GM10248 (cell line): ENCODE measurements around the gene MAP2.
A peak's percentile ranks its signal among the peaks of the same experiment; 100 is the strongest.

Source experiments
- CTCF ChIA-PET: fragments of 300-600 bp; sonication (Branson Sonifier 250); formaldehyde crosslinking; extraction: SDS; loops from one replicate; lab custom pipeline; 2021; ENCODE audit warnings: antibody characterized with exemption; lab: Yijun Ruan, JAX
- POLR2A ChIA-PET: fragments of 350-650 bp; sonication (Branson Sonifier 250); formaldehyde crosslinking; extraction: SDS; loops from one replicate; lab custom pipeline; 2020; ENCODE audit warnings: antibody characterized with exemption; lab: Yijun Ruan, JAX
- DNase-seq: peaks from one replicate; pipeline ENCODE4 v3.0.0; 2012; ENCODE audit errors: extremely low spot score
- CTCF ChIP-seq: IDR thresholded peaks from 2 replicates; pipeline ENCODE4 v1.5.1; 2012; ENCODE audit warnings: mild to moderate bottlenecking, low read depth; ENCODE audit errors: extremely low read depth, missing control alignments, control extremely low read depth

Gene MAP2

DNA sequence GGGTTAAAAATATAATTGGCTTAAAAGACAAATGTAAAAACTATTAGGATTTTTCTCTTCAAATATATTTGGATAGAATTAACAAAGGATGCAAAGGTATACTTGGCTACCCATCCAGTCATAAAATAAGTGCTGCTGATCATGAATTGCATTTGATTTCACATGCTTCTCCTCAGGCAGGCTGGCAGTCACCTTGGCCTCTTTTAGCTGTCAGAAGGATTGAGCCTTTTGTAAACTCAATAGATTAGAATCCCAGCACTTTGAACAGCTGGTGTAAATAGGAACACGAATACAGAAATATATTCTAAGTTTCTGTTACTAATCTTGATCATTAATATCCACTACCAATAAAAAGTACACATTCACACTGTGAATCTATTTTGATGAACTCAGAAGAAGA is 178.4 kb downstream of the MAP2 start:
- ChIA-PET POLR2A (no interaction called here), CTCF (interaction anchor here (1.0 to 1.5 kb wide), 4 partner anchors 14 to 178 kb away, joined by 3 to 5 read pairs (median 3); no protein-coding TSS in a partner anchor)
- DNase-seq, result no peak
- no peak for TF ChIP-seq CTCF

DNA sequence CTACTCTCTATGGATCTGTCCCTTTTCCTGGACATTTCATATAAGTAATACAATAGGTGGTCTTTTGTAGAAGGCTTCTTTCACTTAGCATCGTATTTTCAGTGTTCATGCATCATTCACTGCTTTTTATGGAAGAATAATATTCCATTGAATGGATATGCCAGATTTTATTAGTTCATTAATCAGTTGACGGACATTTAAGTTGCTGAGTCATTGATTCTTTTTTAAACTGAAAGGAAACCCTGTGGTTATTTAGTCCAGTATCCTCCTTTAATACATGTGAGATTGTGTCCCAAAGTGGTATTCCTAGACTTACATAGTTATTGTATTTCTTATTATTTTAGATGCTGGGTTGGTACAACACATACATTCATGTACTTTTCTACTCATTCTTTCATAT is 185.7 kb downstream of the MAP2 start:
- no peak for DNase-seq
- ChIA-PET CTCF (interaction anchor here (1.0 kb wide), 1 partner anchor 11 kb away, joined by 3 read pairs; no protein-coding TSS in a partner anchor), POLR2A (no interaction called here)

DNA sequence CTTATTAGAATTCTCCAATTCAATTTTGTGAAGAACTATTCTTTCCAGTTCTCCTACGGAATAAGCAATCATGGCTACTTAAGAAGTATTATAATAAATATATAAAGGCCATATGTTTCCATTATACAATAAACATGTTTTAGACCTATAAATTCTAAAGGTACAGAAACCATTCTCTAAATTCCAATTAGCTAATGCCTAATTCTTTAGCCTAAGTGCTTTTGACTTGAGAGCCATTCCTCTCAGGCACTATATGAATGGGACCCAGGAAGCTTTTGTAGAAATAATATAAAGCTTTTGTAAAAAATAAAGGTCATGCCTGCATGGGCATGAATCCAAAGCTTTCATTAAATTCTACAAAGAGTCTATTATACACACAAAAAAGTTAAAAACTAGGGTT is 186.8 kb downstream of the MAP2 start:
- TF ChIP-seq CTCF, result no peak
- POLR2A ChIA-PET, result no interaction called here
- DNase-seq, result no peak
- CTCF ChIA-PET, result interaction anchor here (1.3 to 2.2 kb wide), 4 partner anchors 7 to 14 kb away, joined by 3 to 8 read pairs (median 7); no protein-coding TSS in a partner anchor

More for the DNA sequence above, 185.7 kb downstream of the MAP2 start:
- TF ChIP-seq CTCF, result no peak

- DNase-seq, result no peak
- ChIA-PET POLR2A (no interaction called here), CTCF (interaction anchor here (0.6 to 3.2 kb wide), 5 partner anchors 11 to 280 kb away, joined by 3 to 9 read pairs (median 4); no protein-coding TSS in a partner anchor)
- no peak for TF ChIP-seq CTCF
Measured at GRCh38 chr2:209613649-209614305, 189.9 kb downstream of the MAP2 start.

DNA sequence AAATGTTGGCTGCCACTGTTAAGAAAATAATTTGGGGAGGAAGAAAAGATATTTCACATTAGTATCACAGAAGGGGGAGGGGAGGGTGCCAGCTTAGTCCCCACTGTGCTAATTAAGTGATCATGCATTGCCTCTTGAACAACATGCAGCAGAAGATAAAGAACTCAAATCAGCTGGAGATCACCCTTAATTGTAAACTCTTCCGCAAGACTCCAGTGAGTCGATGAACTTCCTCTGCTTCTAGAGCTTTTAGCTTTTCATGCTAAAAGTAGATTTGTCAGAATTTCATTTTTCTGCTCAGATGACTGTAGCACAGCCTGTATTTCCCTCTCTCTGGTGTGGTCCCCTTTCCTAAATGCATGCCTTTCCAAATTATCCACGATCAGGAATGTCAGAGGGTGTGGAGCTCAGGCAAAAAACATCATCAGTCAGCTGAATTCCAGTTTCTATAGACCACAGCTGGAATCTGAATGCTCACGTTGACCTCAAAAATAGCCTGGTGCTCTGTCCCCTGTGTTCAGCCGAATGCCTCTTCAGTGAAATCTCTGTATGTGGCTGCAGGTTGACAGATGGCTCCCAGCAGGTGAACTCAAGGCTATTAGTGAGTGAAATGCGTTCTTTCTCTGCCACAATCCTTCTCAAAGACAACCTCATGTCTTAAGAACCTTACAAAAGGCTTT is 191.0 kb downstream of the MAP2 start:
- POLR2A ChIA-PET, result no interaction called here
- no peak for TF ChIP-seq CTCF
- DNase-seq, result no peak
- CTCF ChIA-PET, result no interaction called here

DNA sequence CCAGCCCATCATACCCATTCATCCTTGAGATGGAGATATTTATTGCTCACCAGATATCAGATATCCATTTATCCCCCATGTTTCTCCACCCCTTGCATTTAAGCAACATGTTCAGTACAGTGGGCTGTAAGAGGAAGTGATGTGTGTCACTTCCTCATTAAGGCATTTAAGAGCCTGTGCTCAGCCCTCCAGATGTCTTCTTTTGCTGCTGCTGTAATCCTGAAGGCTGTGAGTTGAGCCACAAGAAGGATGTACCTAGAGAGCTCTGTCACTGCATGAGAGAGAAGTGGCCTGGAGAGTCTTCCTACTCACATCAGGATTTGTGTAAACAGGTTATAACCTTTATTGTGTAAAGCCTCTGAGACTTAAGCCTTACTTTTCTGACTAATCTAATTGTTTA is 195.9 kb downstream of the MAP2 start:
- peak; percentile 2 for DNase-seq
- no peak for TF ChIP-seq CTCF
- POLR2A ChIA-PET, result no interaction called here
- CTCF ChIA-PET, result interaction anchor here (0.8 to 2.2 kb wide), 6 partner anchors 8 to 29 kb away, joined by 3 to 7 read pairs (median 4); no protein-coding TSS in a partner anchor
